Tibial artery (tissue), 4 donors: ENCODE results near the gene SEMA3F.

Source experiments
- DNase-seq, 2 donors: peaks; one replicate each; pipeline ENCODE4 v3.0.0-alpha.2; 2019
- H3K27ac ChIP-seq, 2 donors: fragments of 200-600 bp; sonication (generic) in 1 of 2; 1 replicate in 1 of 2; 2 replicates in 1 of 2; pipeline ENCODE4 v1.5.1; 2018 to 2019; ENCODE audit warnings: mild to moderate bottlenecking in 1 of 2
- H3K27me3 ChIP-seq, 2 donors: fragments of 200-600 bp; sonication (generic) in 1 of 2; one replicate each; pipeline versions ENCODE4 v1.5.1 to v1.6.0; 2016 to 2019
- H3K36me3 ChIP-seq, 3 donors: fragments of 200-600 bp; sonication (generic) in 2 of 3; one replicate each; pipeline ENCODE4 v1.5.1; 2016 to 2019; ENCODE audit warnings: mild to moderate bottlenecking in 2 of 3
- H3K4me1 ChIP-seq, 4 donors: fragments of 200-600 bp; sonication (generic) in 2 of 4; 1 replicate in 3 of 4; 2 replicates in 1 of 4; pipeline ENCODE4 v1.5.1; 2016 to 2019
- H3K4me3 ChIP-seq, 2 donors: fragments of 200-600 bp; sonication (generic) in 1 of 2; 1 replicate in 1 of 2; 2 replicates in 1 of 2; pipeline ENCODE4 v1.5.1; 2018 to 2019; ENCODE audit warnings: mild to moderate bottlenecking in 2 of 2
- H3K9me3 ChIP-seq, 3 donors: fragments of 200-600 bp; sonication (generic) in 1 of 3; one replicate each; pipeline ENCODE4 v1.5.1; 2016 to 2019
- intact Hi-C: fragments of 100-400 bp; cut with DNase I; formaldehyde crosslinking; loops from one replicate; pipeline ENCODE4 v1.15.0; 2023; ENCODE audit warnings: low total_unique reads
- TF ChIP-seq, protein P1 (sequence below), 2 experiments: fragments of 200-600 bp in 1 of 2; fragments of 450-650 bp in 1 of 2; IDR thresholded peaks; one replicate each; pipeline ENCODE4 v1.5.1; 2017 to 2019; ENCODE audit warnings: antibody characterized with exemption in 2 of 2, mild to moderate bottlenecking in 1 of 2, moderate library complexity in 1 of 2

SEMA3F gene

DNA sequence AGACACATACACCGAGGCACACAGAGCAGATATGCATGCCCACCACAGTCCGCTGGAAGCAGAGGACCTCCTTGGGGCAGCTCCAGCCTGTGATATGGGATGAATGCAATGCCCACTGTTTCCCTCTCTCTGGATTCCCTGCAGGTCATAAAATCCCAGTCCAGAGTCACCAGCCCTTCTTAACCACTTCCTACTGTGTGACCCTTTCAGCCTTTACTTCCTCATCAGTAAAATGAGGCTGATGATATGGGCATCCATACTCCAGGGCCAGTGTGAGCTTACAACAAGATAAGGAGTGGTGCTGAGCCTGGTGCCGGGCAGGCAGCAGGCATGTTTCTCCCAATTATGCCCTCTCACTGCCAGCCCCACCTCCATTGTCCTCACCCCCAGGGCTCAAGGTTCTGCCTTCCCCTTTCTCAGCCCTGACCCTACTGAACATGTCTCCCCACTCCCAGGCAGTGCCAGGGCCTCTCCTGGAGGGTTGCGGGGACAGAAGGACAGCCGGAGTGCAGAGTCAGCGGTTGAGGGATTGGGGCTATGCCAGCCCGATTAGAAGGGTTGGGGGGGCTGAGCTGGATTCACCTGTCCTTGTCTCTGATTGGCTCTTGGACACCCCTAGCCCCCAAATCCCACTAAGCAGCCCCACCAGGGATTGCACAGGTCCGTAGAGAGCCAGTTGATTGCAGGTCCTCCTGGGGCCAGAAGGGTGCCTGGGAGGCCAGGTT, 36.0 kb downstream of the SEMA3F start, which contains the start of gene GNAT1:
GNAT1 (plus strand) TSS at position 675 of the 725 bp plus-strand sequence. CDS start 116 bp downstream, outside the sequence.
- Histone ChIP-seq H3K9me3 (no peaks in the 10 kb centered on the region), H3K4me3 (no peak within 1 kb of the TSS), H3K27me3 (peaks cover 2 to 41% of the 10 kb centered on the region in 2 donors), H3K27ac (no peak within 1 kb of the TSS), H3K36me3 (peaks cover 0 to 21% (median 6%) of the 10 kb centered on the region in 3 donors), H3K4me1 (peaks cover 0 to 28% (median 19%) of the 10 kb centered on the region in 4 donors)
- no peak for DNase-seq
- intact Hi-C loops, result no loop called here
- TF ChIP-seq, protein P1, sequence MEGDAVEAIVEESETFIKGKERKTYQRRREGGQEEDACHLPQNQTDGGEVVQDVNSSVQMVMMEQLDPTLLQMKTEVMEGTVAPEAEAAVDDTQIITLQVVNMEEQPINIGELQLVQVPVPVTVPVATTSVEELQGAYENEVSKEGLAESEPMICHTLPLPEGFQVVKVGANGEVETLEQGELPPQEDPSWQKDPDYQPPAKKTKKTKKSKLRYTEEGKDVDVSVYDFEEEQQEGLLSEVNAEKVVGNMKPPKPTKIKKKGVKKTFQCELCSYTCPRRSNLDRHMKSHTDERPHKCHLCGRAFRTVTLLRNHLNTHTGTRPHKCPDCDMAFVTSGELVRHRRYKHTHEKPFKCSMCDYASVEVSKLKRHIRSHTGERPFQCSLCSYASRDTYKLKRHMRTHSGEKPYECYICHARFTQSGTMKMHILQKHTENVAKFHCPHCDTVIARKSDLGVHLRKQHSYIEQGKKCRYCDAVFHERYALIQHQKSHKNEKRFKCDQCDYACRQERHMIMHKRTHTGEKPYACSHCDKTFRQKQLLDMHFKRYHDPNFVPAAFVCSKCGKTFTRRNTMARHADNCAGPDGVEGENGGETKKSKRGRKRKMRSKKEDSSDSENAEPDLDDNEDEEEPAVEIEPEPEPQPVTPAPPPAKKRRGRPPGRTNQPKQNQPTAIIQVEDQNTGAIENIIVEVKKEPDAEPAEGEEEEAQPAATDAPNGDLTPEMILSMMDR (IDR thresholded peaks at IDR 0.05), result no peak

DNA sequence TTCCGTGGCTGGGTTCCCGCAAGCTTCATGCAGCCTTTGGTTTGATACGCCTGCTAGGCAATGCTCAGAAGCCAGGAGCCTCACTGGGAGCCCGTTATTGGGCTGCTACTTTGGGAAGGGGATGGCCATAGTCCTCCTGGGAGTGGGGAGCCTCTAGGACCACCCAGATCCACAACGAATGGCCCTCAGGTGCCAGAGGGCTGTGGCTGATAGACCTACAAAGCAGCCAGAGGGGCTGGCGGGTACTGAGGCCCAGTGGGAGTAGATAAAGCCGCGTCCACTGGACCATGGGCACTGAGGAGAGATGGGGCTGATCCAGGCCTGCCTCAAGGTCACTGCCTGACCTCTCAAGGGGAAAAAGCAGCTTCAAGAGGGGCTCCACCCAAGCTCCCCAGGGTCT, 37.0 kb downstream of the SEMA3F start:
- Histone ChIP-seq H3K27ac (no peak overlapping the region), H3K27me3 (peaks cover 2 to 41% of the 10 kb centered on the region in 2 donors), H3K4me3 (no peak overlapping the region), H3K9me3 (no peaks in the 10 kb centered on the region), H3K4me1 (peaks cover 0 to 28% (median 19%) of the 10 kb centered on the region in 4 donors), H3K36me3 (peaks cover 0 to 13% (median 0%) of the 10 kb centered on the region in 3 donors)
- TF ChIP-seq, protein P1 (IDR thresholded peaks at IDR 0.05), result no peak
- intact Hi-C loops, result loop anchor here (2.0 kb wide), 1 partner anchor 81 kb away; no protein-coding TSS in a partner anchor
- no peak for DNase-seq

DNA sequence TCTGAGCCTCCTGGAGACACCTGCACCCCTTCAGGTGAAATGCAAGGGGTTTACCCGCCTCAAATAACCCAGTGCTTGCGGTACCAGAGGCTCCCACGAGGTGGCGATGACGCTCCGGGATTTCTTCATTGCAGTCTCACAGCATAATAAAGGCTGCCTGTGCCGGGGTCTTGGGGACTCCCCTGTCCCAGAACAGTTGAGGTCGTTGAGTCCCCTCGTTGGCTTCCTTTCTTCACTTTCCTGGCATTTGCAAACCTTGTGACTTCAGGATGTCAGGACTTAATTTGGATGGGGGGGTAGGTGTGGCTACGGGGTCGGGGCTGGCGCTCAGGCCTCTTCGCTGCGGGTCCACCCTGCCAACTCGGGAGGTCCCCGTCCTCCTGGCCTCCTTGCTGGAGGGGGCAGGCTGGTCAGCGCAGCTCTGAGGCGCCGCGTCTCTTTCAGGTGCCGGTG, 37.6 kb downstream of the SEMA3F start:
- H3K4me1 ChIP-seq, result peaks cover 0 to 28% (median 19%) of the 10 kb centered on the region in 4 donors
- no peaks in the 10 kb centered on the region for H3K9me3 ChIP-seq
- TF ChIP-seq, protein P1 (IDR thresholded peaks at IDR 0.05), result peak; percentile 89 to 96
- H3K4me3 ChIP-seq, result no peak overlapping the region
- no peak overlapping the region for H3K27ac ChIP-seq
- DNase-seq, result peak; percentile 62 to 79
- H3K27me3 ChIP-seq, result peaks cover 2 to 41% of the 10 kb centered on the region in 2 donors
- intact Hi-C loops, result loop anchor here (2.0 kb wide), 1 partner anchor 80 kb away; no protein-coding TSS in a partner anchor
- peaks cover 0 to 9% (median 0%) of the 10 kb centered on the region in 3 donors for H3K36me3 ChIP-seq

DNA sequence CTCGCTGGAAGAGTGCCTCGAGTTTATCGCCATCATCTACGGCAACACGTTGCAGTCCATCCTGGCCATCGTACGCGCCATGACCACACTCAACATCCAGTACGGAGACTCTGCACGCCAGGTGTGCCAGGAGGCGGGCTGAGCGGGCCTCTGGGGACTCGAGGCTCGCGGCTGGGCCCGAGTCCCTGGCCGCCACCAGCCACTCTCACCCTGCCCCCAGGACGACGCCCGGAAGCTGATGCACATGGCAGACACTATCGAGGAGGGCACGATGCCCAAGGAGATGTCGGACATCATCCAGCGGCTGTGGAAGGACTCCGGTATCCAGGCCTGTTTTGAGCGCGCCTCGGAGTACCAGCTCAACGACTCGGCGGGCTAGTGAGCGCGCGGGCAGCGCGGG, 38.2 kb downstream of the SEMA3F start:
- intact Hi-C loops, result loop anchor here (2.0 kb wide), 1 partner anchor 80 kb away; no protein-coding TSS in a partner anchor
- Histone ChIP-seq H3K27me3 (peaks cover 2 to 47% of the 10 kb centered on the region in 2 donors), H3K4me1 (peaks cover 0 to 28% (median 19%) of the 10 kb centered on the region in 4 donors), H3K36me3 (peaks cover 0 to 3% (median 0%) of the 10 kb centered on the region in 3 donors), H3K9me3 (no peaks in the 10 kb centered on the region), H3K27ac (no peak overlapping the region), H3K4me3 (no peak overlapping the region)
- TF ChIP-seq, protein P1 (IDR thresholded peaks at IDR 0.05), result no peak
- DNase-seq, result no peak

DNA sequence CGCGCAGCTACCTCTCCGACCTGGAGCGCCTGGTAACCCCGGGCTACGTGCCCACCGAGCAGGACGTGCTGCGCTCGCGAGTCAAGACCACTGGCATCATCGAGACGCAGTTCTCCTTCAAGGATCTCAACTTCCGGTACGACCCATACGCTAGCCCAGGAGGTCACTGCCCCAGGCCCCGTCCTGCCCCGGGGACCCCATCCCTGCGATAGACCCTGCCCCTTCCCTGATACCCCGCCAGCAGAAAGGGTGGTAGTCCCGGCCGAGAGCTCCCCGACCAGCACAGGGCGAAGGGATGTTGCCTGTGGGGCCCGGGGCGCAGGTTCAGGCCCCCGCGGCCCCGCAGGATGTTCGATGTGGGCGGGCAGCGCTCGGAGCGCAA, 38.6 kb downstream of the SEMA3F start:
- Histone ChIP-seq H3K27ac (no peak overlapping the region), H3K27me3 (peaks cover 2 to 51% of the 10 kb centered on the region in 2 donors), H3K9me3 (no peaks in the 10 kb centered on the region), H3K4me1 (peaks cover 0 to 28% (median 19%) of the 10 kb centered on the region in 4 donors), H3K4me3 (no peak overlapping the region), H3K36me3 (no peaks in the 10 kb centered on the region)
- intact Hi-C loops, result loop anchor here (1.0 to 2.0 kb wide), 2 partner anchors 33 to 79 kb away; no protein-coding TSS in a partner anchor
- no peak for DNase-seq
- TF ChIP-seq, protein P1 (IDR thresholded peaks at IDR 0.05), result no peak
